ENCODE measurements around the gene KCNQ2.
"Not testable (repeated sequence)": the region's sequence is repeated elsewhere in the genome, so short reads cannot be mapped to it uniquely, and the experiment has no call there.

Gene KCNQ2

GRCh38 chr20:63380346-63380870 lies 92.0 kb downstream of the KCNQ2 start:
- DNase-seq: no peak

DNA sequence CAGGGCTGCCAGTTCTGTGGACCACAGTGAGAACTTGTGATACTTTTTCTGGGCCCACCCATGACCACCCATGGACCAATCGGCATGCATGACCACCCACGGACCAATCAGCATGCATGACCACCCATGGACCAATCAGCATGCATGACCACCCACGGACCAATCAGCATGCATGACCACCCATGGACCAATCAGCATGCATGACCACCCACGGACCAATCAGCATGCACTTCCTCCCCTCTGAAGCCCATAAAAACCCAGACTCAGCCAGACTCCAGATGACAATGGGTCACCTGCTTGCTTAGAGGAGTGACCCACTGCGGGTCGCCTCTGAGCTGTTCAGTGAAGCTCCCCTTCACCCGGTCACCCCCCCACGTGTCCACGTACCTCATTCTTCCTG lies 92.6 kb downstream of the KCNQ2 start:
- not testable (repeated sequence) for DNase-seq

DNA sequence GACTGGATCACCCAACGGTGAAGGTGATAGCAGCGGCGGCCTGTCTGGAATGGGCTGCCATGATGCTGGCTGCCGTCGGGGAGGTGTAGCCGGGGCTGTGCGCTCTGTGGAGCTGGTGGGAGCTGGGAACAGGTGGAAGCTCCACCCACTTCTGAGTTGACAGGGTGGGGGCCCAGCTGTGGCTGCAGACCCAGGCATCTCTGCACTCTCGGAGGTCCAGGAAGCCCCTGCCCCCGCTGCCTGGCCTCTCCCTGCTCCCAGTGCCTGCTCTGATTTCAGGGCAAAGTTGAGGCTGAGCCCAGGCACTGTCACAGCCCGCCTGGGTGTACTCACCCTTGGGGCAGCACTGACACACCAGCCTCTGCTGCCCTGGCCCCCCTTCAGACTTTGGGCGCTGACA lies 93.2 kb downstream of the KCNQ2 start:
- DNase-seq: no peak

DNA sequence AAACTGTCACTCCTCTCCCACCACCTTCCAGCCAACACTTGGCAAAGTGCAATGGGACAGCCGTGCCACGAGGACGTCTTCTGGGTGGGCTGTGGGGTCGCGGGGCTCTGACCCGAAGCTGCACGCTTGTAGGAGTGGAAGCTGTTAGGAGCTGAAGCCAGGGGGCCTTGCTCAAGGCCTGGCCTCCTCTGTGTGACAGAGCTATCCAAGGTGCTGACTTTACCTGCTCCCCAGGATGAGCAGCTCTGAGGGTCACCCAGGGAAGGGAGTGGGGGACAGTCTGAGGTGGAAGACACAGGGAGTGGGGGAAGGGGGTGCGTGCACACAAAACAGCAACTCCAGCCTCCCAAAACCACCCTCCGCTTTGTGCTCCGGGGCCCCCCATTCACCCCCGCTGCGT lies 93.8 kb downstream of the KCNQ2 start:
- no peak for DNase-seq

DNA sequence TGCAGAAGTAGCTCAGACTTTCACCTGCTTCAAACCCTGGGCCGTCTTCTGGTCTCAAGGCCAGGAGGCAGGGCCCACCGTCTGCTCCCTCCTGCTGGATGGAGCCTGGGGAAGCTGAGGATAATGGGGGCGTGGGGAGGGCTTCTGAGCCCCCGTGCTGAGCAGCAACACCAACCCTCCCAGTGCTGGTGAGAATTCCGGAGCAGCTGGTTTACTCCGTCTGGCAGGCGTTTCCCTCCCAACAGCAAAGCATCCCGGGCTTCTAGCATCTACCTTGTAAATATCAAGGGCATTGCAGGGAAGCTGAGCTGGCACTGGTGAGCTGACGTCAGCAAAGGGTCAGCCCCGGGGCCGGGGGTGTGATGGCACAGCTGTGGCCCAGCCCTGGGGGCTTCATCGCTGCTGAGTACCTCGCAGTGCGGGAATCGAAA lies 94.5 kb downstream of the KCNQ2 start:
- no peak for DNase-seq

DNA sequence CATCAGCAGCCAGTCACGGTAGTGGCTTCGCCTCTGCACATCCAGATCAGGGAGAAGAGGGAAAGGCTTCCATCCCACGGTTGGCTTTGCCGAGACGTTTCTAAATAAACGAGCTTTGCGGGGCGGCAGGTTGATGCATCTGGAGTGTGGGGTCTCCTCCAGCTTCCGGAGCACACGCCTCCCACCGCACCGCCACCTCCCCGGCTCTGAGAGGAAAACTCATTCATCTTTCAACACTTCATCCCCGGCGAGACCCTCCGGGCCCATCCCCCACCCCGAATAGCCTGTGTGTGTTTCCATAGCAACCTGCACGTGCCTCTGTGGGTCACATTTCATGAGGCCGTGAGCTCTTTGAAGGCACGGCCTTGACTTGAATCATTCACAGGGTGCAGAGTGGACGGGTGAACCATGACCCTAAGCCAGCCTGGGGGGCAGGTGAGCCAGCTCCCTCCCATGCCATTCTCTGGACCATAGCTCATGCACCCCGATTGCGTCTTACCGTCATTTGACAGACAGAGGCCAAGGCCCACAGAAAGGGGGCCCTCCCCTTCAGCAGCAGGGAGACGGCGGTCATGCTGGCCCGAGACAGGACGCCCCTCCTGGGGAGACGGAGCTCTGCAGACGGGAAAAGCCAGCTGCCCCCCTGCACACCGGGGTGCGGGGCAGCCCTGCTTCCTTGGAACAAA lies 95.1 kb downstream of the KCNQ2 start:
- DNase-seq: no peak

DNA sequence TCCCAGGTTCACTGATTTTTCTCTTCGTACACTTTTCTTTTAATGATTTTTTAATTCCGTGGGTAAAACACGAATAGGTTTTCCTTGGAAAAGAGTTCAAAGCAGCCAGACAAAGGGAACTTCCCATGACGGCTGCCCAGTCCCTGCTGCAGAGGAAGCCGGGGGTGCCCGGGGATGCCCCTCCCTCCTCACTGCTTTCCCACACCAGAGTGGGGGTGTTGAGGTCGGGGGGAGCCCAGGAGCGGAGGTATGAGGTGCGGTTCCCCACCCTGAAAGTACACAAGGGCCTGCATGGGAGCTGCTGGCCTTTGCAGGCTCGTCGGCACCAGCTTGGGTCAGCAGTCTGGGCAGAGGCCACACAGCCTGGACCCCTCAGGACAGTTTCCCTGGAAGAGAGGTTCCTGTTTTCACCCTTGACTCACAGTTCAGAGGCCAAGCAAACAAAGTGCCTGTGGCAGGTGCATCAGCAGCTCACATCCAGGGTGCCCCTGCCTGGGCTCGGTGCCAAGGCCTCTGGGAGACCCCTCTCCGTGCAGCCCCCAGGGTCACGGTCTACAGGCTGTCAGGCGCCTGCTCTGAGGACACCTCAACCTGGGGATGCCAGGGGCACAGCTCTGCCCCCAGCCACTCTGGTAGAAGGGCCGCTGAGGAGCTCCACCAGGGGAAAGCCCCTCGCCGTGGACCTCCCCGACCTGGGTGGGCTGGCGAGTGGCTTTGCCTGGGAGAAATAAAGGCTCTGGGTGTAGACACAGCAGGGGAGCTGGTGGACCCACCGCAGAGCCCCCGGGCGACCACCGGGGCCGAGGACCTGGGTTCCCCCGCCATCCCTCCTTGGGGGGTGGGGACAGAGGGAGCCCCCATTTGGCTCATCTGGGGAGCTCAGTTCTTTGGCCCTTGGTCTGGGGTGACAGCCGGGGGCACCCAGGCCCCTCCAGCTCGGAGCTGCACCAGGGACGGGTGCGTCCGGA lies 95.9 kb downstream of the KCNQ2 start:
- DNase-seq: no peak

DNA sequence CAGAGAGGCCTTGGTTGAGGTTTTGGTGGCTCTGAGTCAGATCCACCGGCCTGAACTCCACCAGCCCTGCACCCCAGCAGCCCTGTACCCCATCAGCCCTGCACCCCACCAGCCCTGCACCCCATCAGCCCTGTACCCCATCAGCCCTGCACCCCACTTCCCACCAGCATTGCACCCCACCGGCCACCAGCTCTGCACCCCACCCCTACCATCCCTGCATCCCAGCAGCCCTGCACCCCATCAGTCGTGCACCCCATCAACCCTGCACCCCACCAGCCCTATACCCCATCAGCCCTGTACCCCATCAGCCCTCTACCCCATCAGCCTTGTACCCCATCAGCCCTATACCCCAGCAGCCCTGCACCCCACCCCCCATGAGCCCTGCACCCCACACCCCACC lies 97.0 kb downstream of the KCNQ2 start:
- no peak for DNase-seq

DNA sequence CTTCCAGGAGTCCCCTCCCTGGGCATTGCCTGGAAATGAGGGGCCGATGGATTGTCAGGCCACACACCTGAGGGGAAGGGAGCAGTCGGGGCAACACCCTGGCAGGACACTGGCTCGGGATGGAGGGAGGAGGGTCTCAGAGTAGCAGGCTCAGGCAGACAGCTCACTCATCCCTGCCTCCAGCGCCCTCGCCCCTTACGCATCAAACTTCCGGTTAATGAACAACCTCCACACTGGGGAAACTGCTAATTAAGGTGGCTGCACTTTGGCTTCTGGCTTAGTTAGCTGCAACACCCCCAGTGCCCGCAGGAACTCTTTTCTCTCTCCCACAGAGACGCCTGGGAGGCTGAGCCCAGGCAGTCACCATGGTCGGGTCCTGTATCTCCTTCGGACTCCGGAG lies 98.0 kb downstream of the KCNQ2 start:
- no peak for DNase-seq

DNA sequence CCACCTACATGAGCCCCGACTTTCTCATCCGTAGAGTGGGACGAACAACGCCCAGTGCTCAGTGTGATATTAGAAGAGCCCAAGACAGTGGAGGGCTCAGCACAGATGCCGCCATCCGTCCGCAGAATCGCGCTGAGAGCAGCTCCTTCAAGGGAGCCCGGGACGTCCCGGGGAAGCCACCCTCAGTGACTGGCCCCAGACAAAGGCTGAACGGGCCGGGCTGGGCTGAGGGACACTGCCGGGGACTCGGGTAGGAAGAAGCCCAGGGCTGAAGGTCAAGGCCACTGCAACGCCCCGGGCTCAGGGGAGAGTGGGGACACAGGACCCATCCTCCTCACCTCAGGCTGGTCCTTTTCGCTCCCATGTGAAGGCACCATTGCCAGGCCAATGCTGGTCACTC lies 98.5 kb downstream of the KCNQ2 start:
- no peak for DNase-seq

- no peak for DNase-seq
These were observed 99.2 kb downstream of the KCNQ2 start for GRCh38 chr20:63372971-63373885.

- no peak for DNase-seq
These were observed 101.1 kb downstream of the KCNQ2 start for GRCh38 chr20:63371291-63371865.

DNA sequence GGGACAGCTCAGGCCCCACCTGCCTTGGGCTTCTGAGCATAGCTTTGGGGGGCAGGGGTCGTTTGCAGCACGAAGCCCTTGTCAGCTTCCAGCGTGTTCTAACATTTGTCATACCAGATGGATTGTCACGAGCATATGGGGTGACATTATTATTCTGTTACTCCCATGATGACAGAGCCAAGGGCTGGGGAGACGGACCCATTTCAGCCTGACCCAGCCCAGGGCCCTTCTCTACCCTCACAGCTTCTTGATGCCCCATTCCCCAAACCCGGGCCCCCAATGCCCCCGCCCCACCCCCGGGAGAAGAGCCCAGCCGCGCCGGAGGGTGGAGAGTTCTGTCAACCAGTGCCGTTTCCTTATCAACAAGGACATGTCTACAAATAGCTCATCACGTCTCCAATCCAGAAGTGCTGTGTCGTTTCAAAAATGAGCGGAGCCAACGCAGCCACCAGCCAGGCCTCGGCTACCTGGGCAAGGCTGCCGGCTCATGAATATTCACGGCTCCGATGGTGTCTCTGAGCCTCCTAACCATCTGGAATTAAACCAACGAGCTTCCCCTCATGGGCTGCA lies 101.8 kb downstream of the KCNQ2 start:
- DNase-seq: no peak

GRCh38 chr20:63369724-63370617 lies 102.5 kb downstream of the KCNQ2 start:
- DNase-seq: no peak

GRCh38 chr20:63369024-63369530 lies 103.4 kb downstream of the KCNQ2 start:
- DNase-seq: no peak

- no peak for DNase-seq
These were observed 104.3 kb downstream of the KCNQ2 start for GRCh38 chr20:63368151-63368550.

GRCh38 chr20:63367446-63368055 lies 104.9 kb downstream of the KCNQ2 start:
- DNase-seq: no peak

- DNase-seq: no peak
These were observed 105.8 kb downstream of the KCNQ2 start for GRCh38 chr20:63366390-63367365.

Data from NCI-H510A treated with DMSO at 0.1 percent for 48 hours (cell line).